NCI-H2107 treated with DMSO at 0.1 percent for 48 hours (cell line): ENCODE data around the gene WDHD1.
A peak's percentile ranks its signal among the peaks of the same experiment; 100 is the strongest.
"Not testable (repeated sequence)": the region's sequence is repeated elsewhere in the genome, so short reads cannot be mapped to it uniquely, and the experiment has no call there.

ENCODE experiments used
- DNase-seq: peaks from one replicate; lab custom pipeline; 2025; ENCODE audit not compliant: unreplicated experiment; lab: John Stamatoyannopoulos, UW

WDHD1 gene

GRCh38 chr14:55051165-55051422 lies 24.2 kb upstream of the WDHD1 start:
- DNase-seq, result no peak

DNA sequence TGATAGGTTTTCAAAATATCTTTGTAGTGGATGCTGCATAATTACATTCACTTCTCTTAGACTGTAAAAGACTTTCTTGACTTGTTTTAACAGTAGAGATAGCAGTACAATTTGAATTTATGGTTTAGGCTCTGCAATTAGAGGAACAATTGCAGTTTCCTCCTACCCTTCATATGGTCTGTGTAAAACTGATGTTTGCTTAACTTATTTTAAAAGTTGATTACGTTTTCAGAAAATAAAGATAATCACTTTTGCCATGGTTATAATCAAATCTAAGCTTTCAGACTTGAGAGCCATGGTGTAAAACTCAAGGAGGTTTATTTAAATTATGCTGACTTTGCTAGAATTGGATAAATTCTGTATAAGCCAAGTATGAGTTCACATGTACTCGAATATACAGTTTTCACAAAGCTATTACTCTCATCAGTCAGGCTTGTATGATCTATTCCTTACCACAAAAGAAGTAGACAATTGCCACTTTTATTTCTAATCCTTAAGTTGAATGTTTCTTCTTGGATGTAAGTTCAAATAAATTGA lies 22.1 kb upstream of the WDHD1 start:
- no peak for DNase-seq

- no peak for DNase-seq
Measured at GRCh38 chr14:55047301-55048053, 20.6 kb upstream of the WDHD1 start.

- no peak for DNase-seq
Measured at GRCh38 chr14:55045087-55045486, 18.2 kb upstream of the WDHD1 start.

- no peak for DNase-seq
Measured at GRCh38 chr14:55043528-55043927, 16.6 kb upstream of the WDHD1 start.

GRCh38 chr14:55038708-55039107 lies 11.8 kb upstream of the WDHD1 start:
- no peak for DNase-seq

GRCh38 chr14:55037995-55038394 lies 11.1 kb upstream of the WDHD1 start:
- DNase-seq, result not testable (repeated sequence)

- DNase-seq, result no peak
Measured at GRCh38 chr14:55031190-55031589, 4.3 kb upstream of the WDHD1 start.

DNA sequence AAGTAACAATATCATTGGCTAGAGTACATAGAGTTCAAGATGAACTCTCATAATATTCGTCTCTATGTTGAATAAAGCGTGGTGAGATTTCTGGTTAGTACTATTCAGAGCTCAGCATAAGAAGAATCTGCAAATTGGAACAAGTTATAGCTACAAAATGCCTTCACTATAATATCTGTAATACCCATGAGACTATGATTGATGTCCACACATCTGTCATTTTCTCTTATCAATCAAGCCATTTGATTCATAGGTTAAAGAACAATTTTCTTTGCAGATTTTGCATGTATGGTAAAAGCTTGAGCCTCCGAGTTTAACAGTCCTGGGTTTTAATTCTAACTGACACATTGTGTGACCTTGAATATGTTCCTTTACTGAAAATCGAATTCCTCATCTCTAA lies 1.6 kb upstream of the WDHD1 start:
- DNase-seq, result no peak

DNA sequence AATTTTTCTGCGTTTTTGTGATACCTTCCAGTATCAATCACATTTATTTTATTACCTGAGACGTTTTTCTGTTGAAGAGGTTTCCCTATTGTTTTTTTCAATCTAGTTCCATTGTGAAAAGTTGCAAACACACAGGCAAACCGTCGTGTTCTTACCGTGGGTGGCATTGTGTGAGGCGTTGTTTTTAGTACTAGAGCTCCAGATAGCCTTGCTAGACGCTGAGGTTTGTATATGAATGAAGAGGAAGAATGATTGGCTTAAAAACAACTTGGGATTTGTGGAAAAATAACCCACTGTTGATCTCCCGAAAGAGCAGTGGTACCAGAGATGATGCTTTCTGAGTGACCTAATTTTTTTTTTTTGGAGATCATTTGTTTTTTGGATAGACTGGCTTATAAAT lies 1.2 kb upstream of the WDHD1 start:
- DNase-seq, result peak; percentile 47

DNA sequence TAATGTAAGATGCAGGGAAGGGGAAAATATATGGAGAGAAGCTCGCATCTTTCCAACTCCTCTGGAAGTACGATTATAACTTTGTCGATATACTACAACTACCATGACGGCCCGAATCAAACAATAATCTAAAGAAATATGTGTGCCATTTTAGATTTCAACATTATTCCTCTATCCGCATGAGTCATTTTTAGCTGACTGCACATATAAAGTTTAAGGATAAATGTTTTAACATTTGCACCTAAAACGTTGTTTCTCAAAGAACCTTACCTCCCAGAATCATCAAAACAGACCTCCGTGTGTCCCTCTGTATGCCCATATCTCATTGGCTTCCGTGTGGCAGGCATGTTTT lies 482 bp downstream of the WDHD1 start:
- no peak for DNase-seq

DNA sequence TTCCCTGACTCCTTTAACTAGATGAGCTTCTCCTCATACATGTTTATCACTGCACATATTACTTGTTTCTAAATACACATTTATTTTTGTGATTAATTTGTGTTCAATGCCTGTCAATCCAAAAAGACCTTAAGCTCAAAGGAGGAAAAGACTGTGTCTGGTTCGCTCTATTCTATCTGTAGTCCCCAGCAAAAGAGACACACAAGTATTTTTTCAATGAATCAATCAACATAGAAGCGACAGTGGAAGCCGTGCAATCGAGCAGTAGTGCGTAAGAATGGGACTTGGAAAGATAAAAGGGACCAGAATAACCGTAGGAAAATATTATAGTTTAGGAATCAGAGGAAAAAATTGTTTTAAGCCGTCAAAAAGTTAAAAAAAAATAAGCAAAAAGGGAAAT lies 951 bp downstream of the WDHD1 start:
- no peak for DNase-seq

DNA sequence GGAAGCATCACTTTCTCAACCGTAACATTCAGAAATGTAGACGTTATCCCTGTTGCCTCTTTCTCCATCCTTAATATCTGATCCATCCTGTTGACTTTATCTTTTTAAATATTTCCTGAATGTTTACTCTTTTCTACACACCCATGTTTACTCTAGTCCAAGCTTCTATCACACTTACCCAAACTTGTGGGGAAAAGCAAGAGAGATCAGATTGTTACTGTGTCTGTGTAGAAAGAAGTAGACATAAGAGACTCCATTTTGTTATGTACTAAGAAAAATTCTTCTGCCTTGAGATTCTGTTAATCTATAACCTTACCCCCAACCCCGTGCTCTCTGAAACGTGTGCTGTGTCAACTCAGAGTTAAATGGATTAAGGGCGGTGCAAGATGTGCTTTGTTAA lies 2.5 kb downstream of the WDHD1 start:
- DNase-seq, result not testable (repeated sequence)

DNA sequence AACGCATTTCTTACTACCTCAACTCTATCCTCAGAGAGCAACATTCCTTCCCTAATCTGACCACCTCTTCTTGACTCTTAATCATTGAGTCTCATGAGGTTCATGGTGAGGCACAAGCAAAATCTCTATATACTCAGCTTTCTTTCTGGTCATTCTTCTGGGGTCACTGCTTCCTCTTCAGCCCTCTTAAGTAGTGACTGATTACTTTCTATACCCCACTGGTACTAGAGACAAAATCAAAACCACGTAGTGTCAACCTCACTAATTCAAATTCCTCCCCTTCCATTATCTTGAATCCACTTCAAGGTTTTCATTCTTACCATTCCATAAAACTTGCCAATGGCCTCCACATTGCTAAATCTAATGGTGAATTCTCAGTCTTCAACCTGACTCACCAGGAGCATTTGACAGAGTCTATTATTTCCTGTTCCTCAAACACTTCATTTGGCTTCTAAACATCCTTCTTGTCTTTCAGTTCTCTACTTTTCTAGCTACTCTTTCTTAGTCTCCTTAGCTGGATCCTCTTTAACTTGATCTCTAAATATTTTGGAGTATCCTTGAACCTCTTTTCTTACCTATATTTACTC lies 6.8 kb downstream of the WDHD1 start:
- no peak for DNase-seq

DNA sequence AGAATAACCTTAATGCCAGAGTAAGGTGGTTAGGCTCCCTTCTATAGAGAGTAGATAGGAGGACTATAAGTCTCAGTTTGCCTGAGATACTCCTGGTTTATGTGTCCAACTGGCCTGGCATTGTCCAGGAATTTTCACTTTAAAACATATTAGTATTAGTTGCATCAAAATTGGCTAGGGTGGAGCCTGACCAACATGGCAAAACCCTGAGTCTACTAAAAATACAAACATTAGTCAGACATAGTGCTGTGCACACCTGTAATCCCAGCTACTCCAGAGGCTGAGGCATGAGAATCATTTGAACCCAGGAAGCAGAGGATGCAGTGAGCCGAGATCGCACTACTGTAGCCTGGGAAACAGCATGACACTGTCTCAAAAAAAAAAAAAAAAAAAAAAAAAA lies 11.9 kb downstream of the WDHD1 start:
- DNase-seq, result no peak

GRCh38 chr14:55005071-55005470 lies 21.8 kb downstream of the WDHD1 start:
- DNase-seq, result no peak

GRCh38 chr14:55000381-55000780 lies 26.5 kb downstream of the WDHD1 start:
- no peak for DNase-seq

- DNase-seq, result no peak
Measured at GRCh38 chr14:54985156-54985555, 41.7 kb downstream of the WDHD1 start.

DNA sequence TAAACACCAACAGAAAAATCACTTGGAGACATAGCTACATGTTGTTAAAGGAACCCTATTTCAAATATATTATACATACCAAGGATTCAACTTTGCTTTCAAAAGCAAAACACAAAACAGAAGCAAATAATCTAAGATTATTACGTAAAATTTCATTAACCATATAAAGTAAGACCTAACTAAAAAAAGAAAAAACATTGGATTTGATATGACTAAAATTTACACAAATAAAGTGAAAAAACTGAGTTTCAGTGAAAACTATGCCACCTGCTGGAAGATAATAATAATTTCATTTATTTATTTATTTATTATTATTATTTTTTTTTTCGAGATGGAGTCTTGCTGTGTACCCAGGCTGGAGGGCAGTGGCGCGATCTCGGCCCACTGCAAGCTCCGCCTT lies 45.2 kb downstream of the WDHD1 start:
- DNase-seq, result no peak

DNA sequence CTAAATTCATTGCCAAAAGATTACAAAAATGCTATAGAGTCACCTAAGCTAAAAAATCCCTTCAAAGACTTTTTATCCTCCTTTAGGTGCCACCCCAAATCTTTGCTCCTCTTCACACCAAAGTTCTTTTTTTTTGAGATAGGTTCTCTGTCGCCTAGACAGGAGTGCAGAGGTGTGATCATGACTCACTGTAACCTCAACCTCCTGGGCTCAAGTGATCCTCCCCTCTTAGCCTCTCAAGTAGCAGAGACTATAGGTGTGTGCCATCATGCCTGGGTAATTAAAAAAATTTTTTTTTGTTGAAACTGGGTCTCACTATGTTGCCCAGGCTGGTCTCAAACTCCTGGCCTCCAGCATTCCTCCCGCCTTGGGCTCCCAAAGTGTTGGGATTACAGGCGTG lies 47.9 kb downstream of the WDHD1 start:
- no peak for DNase-seq

DNA sequence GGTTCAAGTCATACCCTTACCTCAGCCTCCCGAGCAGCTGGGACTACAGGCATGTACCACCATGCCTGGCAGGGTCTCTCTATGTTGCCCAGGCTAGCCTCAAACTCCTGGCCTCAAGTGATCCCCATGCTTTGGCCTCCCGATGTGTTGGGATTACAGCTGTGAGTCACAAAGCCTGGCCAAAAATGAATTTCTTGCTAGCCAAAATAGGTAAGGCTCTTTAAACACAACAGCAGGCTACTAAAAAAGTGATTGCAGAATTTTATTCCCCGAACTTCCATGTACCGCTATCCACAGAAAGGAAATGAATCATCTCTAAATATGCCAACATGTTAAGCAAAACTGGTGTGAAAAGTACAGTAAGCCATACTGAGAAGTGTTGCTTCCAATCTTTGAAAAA lies 50.6 kb downstream of the WDHD1 start:
- no peak for DNase-seq

GRCh38 chr14:54975856-54976255 lies 51.0 kb downstream of the WDHD1 start:
- no peak for DNase-seq

DNA sequence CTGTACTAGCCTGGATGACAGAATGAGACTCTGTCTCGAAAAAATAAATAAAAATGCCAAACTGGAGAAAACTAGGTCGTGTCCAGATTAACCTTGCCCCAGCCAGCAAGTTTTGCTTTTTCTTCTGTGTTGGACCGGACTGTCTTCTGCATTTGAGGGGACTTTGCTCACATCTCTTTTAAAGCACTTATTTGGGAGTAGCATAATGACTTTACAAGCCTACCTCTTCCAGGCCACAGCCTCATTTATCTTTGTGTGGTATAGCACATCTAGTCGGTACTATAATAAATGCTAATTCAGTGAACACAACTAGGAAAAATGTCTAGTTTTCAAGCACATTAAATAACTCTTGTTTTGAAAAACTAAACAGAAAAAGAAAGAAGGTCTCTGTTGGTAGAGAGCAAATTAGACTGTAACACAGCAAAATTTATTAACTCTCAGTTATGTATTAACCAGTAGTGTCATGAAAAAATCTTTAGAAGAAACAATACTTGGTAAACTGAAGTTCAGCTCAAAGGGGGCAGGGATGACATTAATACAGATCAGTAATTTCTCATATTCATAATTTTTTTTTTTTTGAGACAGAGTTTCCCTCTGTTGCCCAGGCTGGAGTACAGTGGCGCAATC lies 52.0 kb downstream of the WDHD1 start:
- no peak for DNase-seq
